ENCODE results near the gene MRPL42. TPM values are rescaled to one million over a fixed set of nuclear protein-coding genes. Genes with fewer than 3 reads are reported as not detected.
"Not testable (repeated sequence)": the region's sequence is repeated elsewhere in the genome, so short reads cannot be mapped to it uniquely, and the experiment has no call there.

Gene MRPL42
- total RNA-seq, 1 donor from 2014 or later, result 82.8 TPM

GRCh38 chr12:93497456-93497855 is 30.1 kb downstream of the MRPL42 start:
- DNase-seq (ENCODE audit: low spot score), result no peak

- not testable (repeated sequence) for DNase-seq (ENCODE audit: low spot score)
These were observed 31.5 kb downstream of the MRPL42 start for GRCh38 chr12:93498813-93499212.

- DNase-seq (ENCODE audit: low spot score), result no peak
These were observed 32.9 kb downstream of the MRPL42 start for GRCh38 chr12:93500201-93500600.

GRCh38 chr12:93500667-93501066 is 33.4 kb downstream of the MRPL42 start:
- no peak for DNase-seq (ENCODE audit: low spot score)

- peak; percentile 40 for DNase-seq (ENCODE audit: low spot score)
These were observed 35.7 kb downstream of the MRPL42 start for GRCh38 chr12:93502802-93503623.

GRCh38 chr12:93507165-93507564 is 39.9 kb downstream of the MRPL42 start:
- no peak for DNase-seq (ENCODE audit: low spot score)

GRCh38 chr12:93509506-93509905 is 42.2 kb downstream of the MRPL42 start:
- no peak for DNase-seq (ENCODE audit: low spot score)

GRCh38 chr12:93514853-93515252 is 47.5 kb downstream of the MRPL42 start:
- peak; percentile 21 for DNase-seq (ENCODE audit: low spot score)

GRCh38 chr12:93518725-93519124 is 51.4 kb downstream of the MRPL42 start:
- DNase-seq (ENCODE audit: low spot score), result no peak

- DNase-seq (ENCODE audit: low spot score), result no peak
These were observed 52.5 kb downstream of the MRPL42 start for GRCh38 chr12:93519859-93520258.

GRCh38 chr12:93520454-93520853 is 53.1 kb downstream of the MRPL42 start:
- no peak for DNase-seq (ENCODE audit: low spot score)

- DNase-seq (ENCODE audit: low spot score), result no peak
These were observed 54.1 kb downstream of the MRPL42 start for GRCh38 chr12:93521225-93522080.

- DNase-seq (ENCODE audit: low spot score), result no peak
These were observed 57.2 kb downstream of the MRPL42 start for GRCh38 chr12:93524386-93525133.

GRCh38 chr12:93526786-93527428 is 59.6 kb downstream of the MRPL42 start:
- peak; percentile 77 for DNase-seq (ENCODE audit: low spot score)

GRCh38 chr12:93530358-93530757 is 63.0 kb downstream of the MRPL42 start:
- DNase-seq (ENCODE audit: low spot score), result peak; percentile 30

GRCh38 chr12:93533310-93533709 is 66.0 kb downstream of the MRPL42 start:
- no peak for DNase-seq (ENCODE audit: low spot score)

GRCh38 chr12:93536111-93536765 is 68.9 kb downstream of the MRPL42 start:
- DNase-seq (ENCODE audit: low spot score), result no peak

GRCh38 chr12:93536766-93537488 is 69.6 kb downstream of the MRPL42 start:
- DNase-seq (ENCODE audit: low spot score), result peak; percentile 24

- DNase-seq (ENCODE audit: low spot score), result no peak
These were observed 70.5 kb downstream of the MRPL42 start for GRCh38 chr12:93537769-93538168.

- no peak for DNase-seq (ENCODE audit: low spot score)
These were observed 72.5 kb downstream of the MRPL42 start for GRCh38 chr12:93539821-93540220.

Measured in umbilical cord (tissue), 2 donors.